ENCODE measurements around the gene LDLRAD2. TPM values are rescaled to one million over a fixed set of nuclear protein-coding genes. Genes with fewer than 3 reads are reported as not detected.

The LDLRAD2 gene
- total RNA-seq, 1 experiment from 2014 or later = not detected

DNA sequence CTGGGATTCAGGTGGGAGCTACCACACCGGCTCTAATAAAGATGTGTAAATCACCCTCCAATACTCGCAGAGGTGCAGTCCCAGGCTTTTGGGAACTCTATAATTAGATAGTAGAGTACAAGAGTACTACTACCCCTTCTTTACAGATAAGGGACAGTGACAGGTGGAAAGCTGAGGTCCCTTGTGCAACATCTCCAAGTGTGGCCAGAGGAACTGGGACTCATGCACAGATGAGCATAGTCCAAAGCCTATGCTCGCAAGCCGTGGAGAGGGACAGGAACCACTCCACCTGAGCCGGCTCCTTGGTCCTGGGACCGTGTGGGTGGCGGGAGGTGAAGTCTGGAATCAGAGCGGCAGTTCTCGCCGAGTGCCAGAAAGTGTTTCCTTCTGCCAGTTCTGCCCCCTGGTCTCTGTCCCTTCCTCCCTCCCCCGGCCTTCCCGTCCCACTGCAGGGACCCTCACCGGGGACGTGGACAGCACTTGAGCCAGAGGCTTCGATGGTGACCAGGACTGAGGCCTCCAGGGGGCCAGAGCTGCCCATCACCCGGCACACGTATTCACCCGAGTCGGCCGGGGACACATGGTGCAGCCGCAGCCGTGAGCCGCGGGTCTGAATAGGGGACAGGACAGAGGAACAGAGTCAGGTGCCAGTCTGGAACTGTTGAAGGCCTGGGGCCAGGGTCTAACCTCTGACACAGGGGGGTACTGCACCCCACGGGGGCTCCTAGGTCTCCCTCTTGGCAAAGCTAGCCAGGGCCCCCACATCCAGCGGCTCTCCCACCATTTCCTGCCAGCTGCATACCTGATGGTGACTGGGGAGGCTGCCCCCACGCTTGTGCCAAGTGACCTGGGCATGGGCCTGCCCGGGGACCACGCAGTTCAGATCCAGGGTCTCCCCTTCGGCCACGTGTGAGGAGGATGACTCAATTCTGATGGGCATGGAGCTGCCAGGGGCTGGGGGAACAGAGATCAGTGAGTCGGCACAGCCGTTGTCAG is 33.9 kb downstream of the LDLRAD2 start:
- Histone ChIP-seq H3K36me3 (peaks cover 77% of the 10 kb centered on the region), H3K4me3 (no peak overlapping the region), H3K9me3 (no peaks in the 10 kb centered on the region), H3K27me3 (no peaks in the 10 kb centered on the region)
- DNase-seq = no peak

DNA sequence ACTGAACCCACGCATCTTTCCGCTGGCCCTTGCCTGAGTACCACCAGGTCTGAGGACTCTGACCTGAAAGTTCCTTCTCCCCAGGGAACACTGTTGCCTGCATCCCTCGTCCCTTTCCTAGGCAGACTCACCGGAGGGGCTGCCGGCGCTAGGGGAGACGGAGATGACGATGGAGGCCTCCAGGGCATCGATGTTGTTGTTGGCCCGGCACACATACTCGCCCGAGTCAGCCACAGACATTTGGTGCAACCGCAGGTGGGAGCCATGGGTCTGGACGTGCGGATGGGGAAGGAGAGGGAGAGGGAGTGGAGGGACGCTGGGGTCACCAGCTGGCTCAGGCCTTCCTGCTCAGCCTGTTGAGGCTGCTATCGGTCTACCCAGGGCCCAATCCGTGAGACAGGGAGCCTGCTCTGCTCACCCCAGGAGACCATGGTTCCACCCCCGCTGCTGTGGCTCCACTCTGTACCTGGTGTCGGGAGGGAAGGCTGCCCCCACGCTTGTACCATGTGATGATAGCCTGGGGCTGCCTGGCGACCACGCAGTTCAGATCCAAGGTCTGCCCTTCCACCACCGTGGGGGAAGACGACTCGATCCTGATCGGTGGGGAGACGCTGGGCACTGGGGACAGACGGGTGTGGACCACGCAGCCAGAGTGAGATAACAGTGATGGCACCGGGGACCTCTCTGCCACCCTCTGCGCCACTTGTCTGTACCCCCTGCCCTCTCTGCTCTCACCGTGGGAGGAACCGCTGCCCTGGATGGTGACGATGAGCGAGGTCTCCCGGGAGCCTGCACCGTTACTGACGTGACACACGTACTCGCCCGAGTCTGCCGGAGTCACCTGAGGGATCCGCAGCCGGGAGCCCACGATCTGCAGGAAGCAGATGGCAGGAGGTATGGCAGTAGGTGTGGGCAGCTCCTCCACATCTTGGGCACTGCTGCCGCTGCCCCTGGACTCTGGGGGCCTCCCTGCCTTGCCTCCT is 35.4 kb downstream of the LDLRAD2 start:
- Histone ChIP-seq H3K9me3 (no peaks in the 10 kb centered on the region), H3K4me3 (no peak overlapping the region), H3K27me3 (no peaks in the 10 kb centered on the region), H3K36me3 (peaks cover 75% of the 10 kb centered on the region)
- DNase-seq = no peak

DNA sequence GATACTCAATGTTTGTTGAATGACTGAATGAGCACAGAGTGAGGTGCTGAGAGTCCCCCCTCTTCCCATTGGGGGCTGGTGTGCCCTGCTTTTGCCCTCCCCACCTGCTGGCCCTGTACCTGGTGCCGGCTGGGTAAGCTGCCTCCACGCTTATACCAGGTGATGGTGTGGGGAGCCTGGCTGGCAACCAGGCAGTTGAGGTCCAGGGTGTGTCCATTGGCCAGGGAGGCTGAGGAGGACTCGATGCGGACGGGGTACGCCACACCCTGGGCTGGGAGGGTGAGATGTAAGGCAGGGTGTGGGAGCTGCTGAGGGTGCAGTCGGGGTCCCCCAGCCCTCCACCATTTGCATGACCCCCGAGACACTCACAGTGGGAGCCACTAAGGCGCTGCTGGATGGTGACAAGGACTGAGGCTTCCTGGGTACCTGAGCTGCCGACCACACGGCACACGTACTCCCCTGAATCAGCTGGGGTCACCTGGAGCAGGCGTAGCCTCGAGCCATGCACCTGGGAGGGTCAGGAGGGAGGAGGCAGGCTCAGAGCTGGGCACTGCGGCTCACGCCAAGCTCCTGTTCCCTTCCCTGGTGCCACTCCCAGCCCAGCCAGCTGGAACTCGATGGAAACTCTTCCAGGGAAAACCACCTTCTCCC is 36.6 kb downstream of the LDLRAD2 start:
- Histone ChIP-seq H3K27me3 (no peaks in the 10 kb centered on the region), H3K36me3 (peaks cover 71% of the 10 kb centered on the region), H3K4me3 (no peak overlapping the region), H3K9me3 (no peaks in the 10 kb centered on the region)
- DNase-seq = no peak

DNA sequence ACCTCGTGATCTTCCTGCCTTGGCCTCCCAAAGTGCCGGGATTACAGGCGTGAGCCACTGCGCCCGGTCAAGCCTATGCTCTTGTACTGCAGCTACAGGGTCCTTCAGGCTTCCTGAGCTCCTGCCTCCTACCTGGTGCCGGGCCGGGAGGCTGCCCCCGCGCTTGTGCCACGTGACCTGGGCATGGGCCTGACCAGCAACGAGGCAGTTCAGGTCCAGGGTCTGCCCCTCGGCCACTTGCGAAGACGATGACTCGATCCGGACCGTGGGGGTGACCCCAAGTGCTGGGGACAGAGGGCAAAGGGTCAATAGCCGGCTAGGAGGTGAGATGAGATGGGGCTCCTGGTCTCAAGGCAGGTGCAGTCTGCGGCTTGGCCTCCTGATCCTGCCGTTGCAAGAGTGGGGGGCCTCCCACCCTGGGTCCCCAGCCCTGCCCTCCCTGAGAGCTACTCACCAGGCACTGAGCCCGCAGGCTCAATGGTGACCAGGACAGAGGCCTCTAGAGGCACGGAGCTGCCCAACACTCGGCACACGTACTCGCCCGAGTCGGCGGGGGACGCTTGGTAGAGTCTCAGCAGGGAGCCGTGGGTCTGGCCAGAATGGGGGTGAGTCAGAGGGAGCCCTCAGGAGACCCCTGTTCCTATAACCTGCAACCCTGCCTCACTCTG is 38.0 kb downstream of the LDLRAD2 start:
- H3K36me3 ChIP-seq = peaks cover 71% of the 10 kb centered on the region
- no peaks in the 10 kb centered on the region for H3K9me3 ChIP-seq
- no peak for DNase-seq
- no peaks in the 10 kb centered on the region for H3K27me3 ChIP-seq
- H3K4me3 ChIP-seq = no peak overlapping the region

DNA sequence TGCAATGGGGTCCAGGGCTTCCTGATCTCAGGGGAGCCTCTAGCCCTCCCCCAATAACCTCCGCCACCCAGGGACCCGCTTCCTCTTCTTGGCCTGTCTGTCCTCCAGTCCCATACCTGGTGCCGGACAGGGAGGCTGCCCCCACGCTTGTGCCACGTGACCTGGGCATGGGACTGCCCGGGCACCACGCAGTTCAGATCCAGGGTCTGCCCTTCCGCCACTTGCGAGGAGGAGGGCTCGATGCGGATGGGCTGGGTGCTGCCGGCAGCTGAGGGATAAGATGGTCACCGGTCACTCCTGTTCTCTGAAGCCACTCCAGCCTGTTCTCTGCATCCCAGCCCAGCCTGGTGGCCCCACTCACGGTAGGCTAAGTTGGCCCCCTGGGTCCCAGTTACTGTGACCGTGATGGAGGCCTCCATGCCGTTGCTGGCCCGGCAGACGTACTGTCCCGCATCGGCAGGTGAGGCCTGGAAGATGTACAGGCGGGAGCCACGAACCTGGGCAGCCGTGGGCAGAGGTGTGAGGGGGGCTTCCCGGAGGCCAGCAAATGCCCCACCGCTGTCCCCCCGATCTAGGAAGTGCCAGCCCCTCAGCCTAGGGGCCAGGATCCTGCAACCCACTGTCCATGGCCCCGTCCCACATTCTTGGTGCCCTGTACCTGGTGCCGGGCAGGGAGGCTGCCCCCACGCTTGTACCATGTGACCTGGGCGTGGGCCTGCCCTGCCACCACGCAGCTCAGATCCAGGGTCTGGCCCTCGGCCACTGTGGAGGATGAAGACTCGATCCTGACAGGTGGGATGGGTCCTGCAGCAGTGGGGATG is 39.6 kb downstream of the LDLRAD2 start:
- Histone ChIP-seq H3K36me3 (peaks cover 71% of the 10 kb centered on the region), H3K4me3 (no peak overlapping the region), H3K9me3 (no peaks in the 10 kb centered on the region), H3K27me3 (no peaks in the 10 kb centered on the region)
- DNase-seq = no peak

DNA sequence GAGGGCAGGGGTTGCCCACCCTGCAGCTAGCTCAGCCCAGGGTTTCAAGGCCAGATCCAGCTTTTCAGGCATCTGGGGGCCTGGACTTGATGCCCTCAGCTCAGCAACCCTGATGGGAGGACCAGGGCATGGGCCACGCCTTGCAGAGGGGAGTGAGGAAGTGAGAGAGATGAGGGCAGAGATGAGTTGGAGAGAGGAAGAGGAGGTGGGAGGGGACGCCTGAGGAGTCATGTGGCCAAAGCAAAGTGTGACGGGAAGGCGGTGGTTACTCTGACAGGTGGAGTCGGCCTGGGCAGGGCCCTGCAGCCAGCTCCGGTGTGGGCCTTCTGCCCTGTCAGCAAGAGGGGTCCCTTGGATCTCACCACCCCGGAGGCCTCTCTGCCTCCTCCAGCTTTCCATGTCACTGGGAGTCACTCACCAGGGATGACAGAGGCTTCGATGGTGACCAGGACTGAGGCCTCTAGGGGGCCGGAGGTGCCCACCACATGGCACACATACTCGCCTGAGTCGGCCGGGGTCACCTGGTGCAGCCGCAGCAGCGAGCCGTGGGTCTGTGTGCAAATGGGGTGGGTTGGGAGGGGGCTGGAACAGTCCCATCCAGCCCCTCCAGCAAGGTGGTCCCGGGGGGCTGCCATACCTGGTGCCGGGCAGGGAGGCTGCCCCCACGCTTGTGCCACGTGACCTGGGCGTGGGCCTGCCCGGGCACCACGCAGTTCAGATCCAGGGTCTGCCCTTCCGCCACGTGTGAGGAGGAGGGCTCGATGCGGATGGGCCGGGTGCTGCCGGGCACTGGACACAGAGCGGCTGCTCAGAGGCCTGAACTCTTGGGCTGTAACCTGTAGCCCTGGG is 40.4 kb downstream of the LDLRAD2 start:
- H3K9me3 ChIP-seq = no peaks in the 10 kb centered on the region
- peaks cover 74% of the 10 kb centered on the region for H3K36me3 ChIP-seq
- no peaks in the 10 kb centered on the region for H3K27me3 ChIP-seq
- H3K4me3 ChIP-seq = no peak overlapping the region
- no peak for DNase-seq

DNA sequence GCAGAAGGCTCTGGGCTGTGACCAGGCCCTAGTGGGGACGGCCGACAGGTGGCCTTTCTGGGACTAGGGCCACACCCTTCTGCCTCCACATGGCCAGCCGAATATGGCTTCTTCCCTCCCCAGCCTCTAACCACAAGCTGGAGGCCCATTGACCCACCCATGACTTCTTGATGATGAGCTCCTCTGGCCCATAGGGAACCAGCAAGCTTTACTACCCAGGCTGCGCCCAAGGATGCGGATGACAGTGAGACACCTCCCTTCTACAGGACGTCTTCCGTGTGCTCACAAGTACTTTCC is 41.0 kb downstream of the LDLRAD2 start:
- Histone ChIP-seq H3K36me3 (peaks cover 79% of the 10 kb centered on the region), H3K4me3 (no peak overlapping the region)
- DNase-seq = no peak

DNA sequence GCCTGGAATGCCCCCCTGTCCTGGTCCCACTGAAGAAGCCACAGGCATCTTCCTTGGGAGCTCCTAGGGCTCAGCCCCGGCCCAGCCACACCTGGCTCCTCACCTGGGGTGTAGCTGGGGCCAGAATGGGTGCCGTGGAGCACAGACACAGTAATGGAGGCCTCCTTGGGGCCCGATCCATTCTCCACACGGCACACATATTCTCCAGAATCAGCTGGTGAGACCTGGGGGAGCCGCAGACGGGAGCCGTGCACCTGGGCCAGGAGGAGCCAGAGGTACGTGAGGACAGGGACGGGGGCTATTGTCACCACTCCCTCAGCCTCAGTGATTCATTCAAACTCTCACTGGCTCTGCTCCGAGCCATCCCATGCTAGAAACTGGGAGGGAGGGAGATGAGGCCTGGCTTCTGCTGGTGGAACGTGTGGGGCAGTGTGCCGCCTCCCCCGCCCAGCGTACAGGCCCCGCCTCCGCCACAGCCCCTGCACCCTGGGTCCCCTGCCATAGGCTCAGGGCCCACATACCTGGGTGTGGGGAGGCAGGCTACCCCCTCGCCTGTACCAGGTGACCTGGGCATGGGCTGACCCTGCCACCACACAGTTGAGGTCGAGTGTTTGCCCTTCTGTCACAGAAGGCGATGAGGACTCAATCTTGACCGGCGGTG is 42.2 kb downstream of the LDLRAD2 start:
- Histone ChIP-seq H3K27me3 (no peaks in the 10 kb centered on the region), H3K36me3 (peaks cover 80% of the 10 kb centered on the region), H3K9me3 (no peaks in the 10 kb centered on the region), H3K4me3 (no peak overlapping the region)
- DNase-seq = no peak

More for the DNA sequence above, 41.0 kb downstream of the LDLRAD2 start:
- no peaks in the 10 kb centered on the region for H3K27me3 ChIP-seq
- H3K9me3 ChIP-seq = no peaks in the 10 kb centered on the region

DNA sequence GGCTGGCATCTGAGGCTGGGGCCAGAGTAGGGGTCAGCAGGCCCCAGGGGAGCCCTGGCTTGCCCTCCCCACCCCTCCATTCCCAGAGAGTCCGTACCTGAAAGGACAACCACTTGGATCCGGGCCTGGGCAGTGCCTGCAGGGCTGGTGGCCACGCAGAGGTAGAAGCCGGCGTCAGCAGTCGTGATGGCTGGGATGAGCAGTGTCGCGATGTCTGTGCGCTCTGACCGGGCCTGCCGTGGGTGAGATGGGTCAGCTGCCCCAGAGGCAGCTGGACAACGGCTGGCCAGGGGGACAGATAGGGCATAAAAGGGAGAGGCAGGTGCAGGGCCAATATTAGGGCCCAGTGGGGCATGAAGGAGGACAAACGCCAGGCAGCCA is 42.7 kb downstream of the LDLRAD2 start:
- DNase-seq = no peak
- Histone ChIP-seq H3K9me3 (no peaks in the 10 kb centered on the region), H3K4me3 (no peak overlapping the region), H3K36me3 (peaks cover 85% of the 10 kb centered on the region), H3K27me3 (no peaks in the 10 kb centered on the region)

DNA sequence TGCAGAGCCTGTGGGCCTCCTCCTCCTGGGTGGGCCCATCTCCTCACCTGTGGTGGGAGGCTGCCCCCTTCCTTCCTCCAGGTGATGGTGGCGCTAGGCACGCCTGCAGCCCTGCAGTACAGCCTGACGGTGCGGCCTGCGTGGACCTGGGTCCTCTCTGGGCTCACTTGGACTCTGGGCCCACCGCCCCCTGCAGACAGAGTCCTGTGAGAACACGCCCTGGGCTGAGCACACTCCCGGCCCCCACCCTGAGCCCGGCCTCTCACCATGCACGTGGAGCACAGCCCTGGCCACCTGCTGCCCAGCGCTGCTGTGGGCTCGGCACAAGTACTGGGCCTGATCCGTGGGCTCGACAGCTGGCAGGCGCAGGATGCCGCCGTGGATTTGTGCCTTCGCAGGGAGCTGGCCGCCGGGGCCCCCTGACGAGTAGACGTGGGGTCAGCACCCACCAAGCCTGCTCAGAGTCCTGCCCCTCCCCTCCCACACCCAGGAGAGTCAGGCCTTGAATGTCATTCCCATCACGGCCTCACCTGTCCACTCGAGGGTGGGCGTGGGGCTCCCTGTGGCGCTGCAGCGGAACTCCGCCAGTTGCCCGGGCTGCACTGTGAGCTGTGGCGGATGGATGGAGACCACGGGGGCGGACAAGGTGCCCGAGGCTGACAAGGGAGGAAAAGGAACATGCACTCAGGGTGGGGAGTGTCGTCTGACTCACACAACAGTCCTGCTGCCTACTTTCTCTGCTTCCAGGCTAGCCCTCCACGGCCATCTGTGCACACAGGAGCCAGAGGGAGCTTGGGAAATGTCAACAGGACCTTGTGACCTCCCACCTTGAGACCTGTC is 43.4 kb downstream of the LDLRAD2 start:
- H3K27me3 ChIP-seq = no peaks in the 10 kb centered on the region
- no peak overlapping the region for H3K4me3 ChIP-seq
- no peak for DNase-seq
- peaks cover 85% of the 10 kb centered on the region for H3K36me3 ChIP-seq
- H3K9me3 ChIP-seq = no peaks in the 10 kb centered on the region

DNA sequence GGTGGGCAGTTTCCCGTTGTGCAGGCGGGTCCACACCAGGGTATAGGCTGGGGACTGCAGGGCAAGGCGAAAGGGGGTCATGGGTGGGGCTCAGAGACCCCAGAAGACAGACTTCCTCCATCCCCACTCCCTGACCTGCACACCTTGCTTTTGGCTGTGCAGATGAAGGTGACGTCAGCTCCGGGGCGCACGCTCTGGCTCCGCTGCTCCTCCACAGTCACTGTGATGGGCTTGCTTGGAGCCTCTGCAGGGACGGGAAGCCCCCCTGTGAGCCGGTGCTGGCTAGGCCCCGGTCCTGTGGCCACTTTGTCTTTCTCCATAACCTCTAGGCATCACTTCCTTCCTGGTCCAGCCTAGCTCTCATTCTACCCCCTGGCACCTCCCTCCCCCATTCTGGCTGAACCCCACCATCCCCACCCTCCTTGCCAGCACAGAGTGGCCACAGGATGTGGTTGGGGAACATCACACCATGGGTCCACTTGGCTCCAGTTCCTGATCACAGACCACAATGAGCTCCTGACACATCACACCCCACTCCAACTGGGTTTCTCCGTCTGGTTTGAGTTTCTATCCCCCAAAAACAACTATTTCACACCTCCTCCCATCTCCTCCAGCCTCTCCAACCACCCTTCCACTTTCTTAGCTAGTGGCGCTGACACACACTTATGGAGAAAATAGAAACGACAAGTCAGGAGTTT is 45.2 kb downstream of the LDLRAD2 start:
- peaks cover 87% of the 10 kb centered on the region for H3K36me3 ChIP-seq
- no peaks in the 10 kb centered on the region for H3K9me3 ChIP-seq
- H3K27me3 ChIP-seq = no peaks in the 10 kb centered on the region
- DNase-seq = peak; percentile 63
- no peak overlapping the region for H3K4me3 ChIP-seq

DNA sequence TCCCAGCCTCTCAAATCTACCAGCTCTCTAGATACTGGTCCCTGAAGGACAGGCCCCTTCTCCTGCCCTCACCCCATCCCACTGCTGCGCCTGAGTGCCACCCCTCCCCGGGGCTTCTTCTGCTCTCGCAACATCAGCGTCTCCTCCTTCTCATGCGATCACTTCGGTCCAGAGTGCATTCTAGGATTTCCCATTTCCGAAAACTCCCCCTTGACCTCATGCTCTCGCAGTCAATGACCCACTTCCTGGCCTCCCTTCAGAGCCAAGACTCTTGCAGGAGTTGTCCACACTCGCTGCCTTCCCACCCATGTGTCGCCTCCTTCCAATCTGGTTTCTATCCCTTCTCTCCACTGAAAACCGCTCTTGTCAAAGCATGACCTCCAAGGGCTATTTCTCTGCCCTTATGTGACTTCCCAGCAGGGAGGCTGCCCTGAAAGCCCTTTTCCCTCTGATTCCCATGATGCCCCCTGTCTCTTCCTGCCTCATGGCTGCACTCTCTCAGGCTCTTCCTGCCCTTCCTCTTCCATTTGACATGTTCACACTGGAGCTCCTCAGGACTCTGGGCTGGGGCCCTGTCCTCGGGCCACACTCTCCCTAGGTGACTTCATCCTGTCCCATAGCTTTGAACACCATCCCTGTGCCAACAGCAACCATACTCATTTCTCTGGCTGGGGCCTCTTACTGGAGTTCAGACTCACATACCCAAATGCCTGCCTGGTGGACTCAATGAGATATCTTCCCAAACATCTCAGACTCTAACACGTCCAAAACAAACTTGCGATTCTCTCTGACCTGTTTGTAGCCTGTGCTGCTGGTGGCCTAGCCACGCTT is 46.0 kb downstream of the LDLRAD2 start:
- no peaks in the 10 kb centered on the region for H3K27me3 ChIP-seq
- no peak overlapping the region for H3K4me3 ChIP-seq
- peaks cover 85% of the 10 kb centered on the region for H3K36me3 ChIP-seq
- H3K9me3 ChIP-seq = no peaks in the 10 kb centered on the region
- DNase-seq = no peak

Measured in MG63 (cell line).